Subcutaneous abdominal adipose tissue (tissue), 5 donors: Measurements from ENCODE around the gene TRPV3.
"Not testable (repeated sequence)": the region's sequence is repeated elsewhere in the genome, so short reads cannot be mapped to it uniquely, and the experiment has no call there.

Experiments used
- H3K27ac ChIP-seq: one replicate; pipeline ENCODE4 v1.7.0; 2013; ENCODE audit warnings: low read depth, mild to moderate bottlenecking, inconsistent platforms, low read length, moderate library complexity
- H3K27me3 ChIP-seq, 5 donors: one replicate each; pipeline ENCODE4 v1.7.0; 2013; ENCODE audit warnings: low read length in 5 of 5, inconsistent platforms in 1 of 5; ENCODE audit not compliant: control insufficient read depth in 5 of 5, insufficient read depth in 4 of 5
- H3K36me3 ChIP-seq, 5 donors: one replicate each; pipeline ENCODE4 v1.7.0; 2013; ENCODE audit warnings: low read length in 5 of 5; ENCODE audit not compliant: control insufficient read depth in 5 of 5, insufficient read depth in 5 of 5
- H3K4me1 ChIP-seq, 5 donors: one replicate each; pipeline ENCODE4 v1.7.0; 2013; ENCODE audit warnings: low read length in 5 of 5, mild to moderate bottlenecking in 3 of 5, moderate library complexity in 1 of 5; ENCODE audit not compliant: control insufficient read depth in 5 of 5, insufficient read depth in 5 of 5
- H3K4me3 ChIP-seq, 5 donors: one replicate each; pipeline ENCODE4 v1.7.0; 2013; ENCODE audit warnings: low read length in 5 of 5, low read depth in 1 of 5
- H3K9ac ChIP-seq, 5 donors: one replicate each; pipeline ENCODE4 v1.7.0; 2013; ENCODE audit warnings: low read length in 5 of 5, mild to moderate bottlenecking in 4 of 5, moderate library complexity in 3 of 5
- H3K9me3 ChIP-seq, 5 donors: one replicate each; pipeline ENCODE4 v1.7.0; 2013; ENCODE audit warnings: low read length in 5 of 5; ENCODE audit not compliant: control insufficient read depth in 5 of 5
- donor health status: healthy.
- donor health status: healthy.
- donor health status: healthy.
- donor health status: healthy.
- donor health status: healthy.

TRPV3 gene

GRCh38 chr17:3485481-3486068, 72.0 kb downstream of the TRPV3 start:
- H3K4me1 ChIP-seq: peaks cover 0 to 6% (median 2%) of the 10 kb centered on the region in 5 donors
- H3K9ac ChIP-seq: no peak overlapping the region
- no peaks in the 10 kb centered on the region for H3K9me3 ChIP-seq
- H3K27me3 ChIP-seq: no peaks in the 10 kb centered on the region
- H3K36me3 ChIP-seq: peaks cover 13 to 25% (median 16%) of the 10 kb centered on the region in 5 donors
- H3K27ac ChIP-seq: no peak overlapping the region
- no peak overlapping the region for H3K4me3 ChIP-seq

GRCh38 chr17:3482852-3483251, 74.8 kb downstream of the TRPV3 start:
- no peaks in the 10 kb centered on the region for H3K9me3 ChIP-seq
- no peak overlapping the region for H3K27ac ChIP-seq
- no peaks in the 10 kb centered on the region for H3K27me3 ChIP-seq
- peaks cover 6 to 12% (median 10%) of the 10 kb centered on the region in 5 donors for H3K36me3 ChIP-seq
- H3K9ac ChIP-seq: no peak overlapping the region
- peaks cover 0 to 6% (median 2%) of the 10 kb centered on the region in 5 donors for H3K4me1 ChIP-seq
- no peak overlapping the region for H3K4me3 ChIP-seq

GRCh38 chr17:3479988-3480387, 77.6 kb downstream of the TRPV3 start:
- Histone ChIP-seq H3K9ac (no peak overlapping the region), H3K4me1 (peaks cover 0 to 17% (median 12%) of the 10 kb centered on the region in 5 donors), H3K4me3 (no peak overlapping the region), H3K27ac (no peak overlapping the region), H3K36me3 (peaks cover 6 to 9% (median 7%) of the 10 kb centered on the region in 5 donors), H3K9me3 (no peaks in the 10 kb centered on the region), H3K27me3 (no peaks in the 10 kb centered on the region)

GRCh38 chr17:3475812-3476610, 81.6 kb downstream of the TRPV3 start, which contains the start of gene ASPA:
ASPA (plus strand) TSS chr17:3475997; CDS start chr17:3476160, 163 bp downstream.
- Histone ChIP-seq H3K36me3 (peaks cover 0 to 2% (median 0%) of the 10 kb centered on the region in 5 donors), H3K27me3 (no peaks in the 10 kb centered on the region), H3K9ac (peak within 1 kb of the TSS; percentile 52 to 97 (median 78)), H3K9me3 (no peaks in the 10 kb centered on the region), H3K27ac (peak within 1 kb of the TSS; percentile 98), H3K4me1 (peaks cover 3 to 31% (median 25%) of the 10 kb centered on the region in 5 donors), H3K4me3 (peak within 1 kb of the TSS; percentile 65 to 88 (median 75))

- Histone ChIP-seq H3K9ac (peak overlapping the region in 4 of 5 donors; percentile 62 to 86 (median 79)), H3K9me3 (no peaks in the 10 kb centered on the region), H3K4me3 (peak overlapping the region in 2 of 5 donors; percentile 19 to 83), H3K4me1 (peaks cover 3 to 31% (median 25%) of the 10 kb centered on the region in 5 donors), H3K27me3 (no peaks in the 10 kb centered on the region), H3K27ac (peak overlapping the region; percentile 98), H3K36me3 (peaks cover 0 to 2% (median 0%) of the 10 kb centered on the region in 5 donors)
Measured at GRCh38 chr17:3475251-3475685, 82.3 kb downstream of the TRPV3 start.

DNA sequence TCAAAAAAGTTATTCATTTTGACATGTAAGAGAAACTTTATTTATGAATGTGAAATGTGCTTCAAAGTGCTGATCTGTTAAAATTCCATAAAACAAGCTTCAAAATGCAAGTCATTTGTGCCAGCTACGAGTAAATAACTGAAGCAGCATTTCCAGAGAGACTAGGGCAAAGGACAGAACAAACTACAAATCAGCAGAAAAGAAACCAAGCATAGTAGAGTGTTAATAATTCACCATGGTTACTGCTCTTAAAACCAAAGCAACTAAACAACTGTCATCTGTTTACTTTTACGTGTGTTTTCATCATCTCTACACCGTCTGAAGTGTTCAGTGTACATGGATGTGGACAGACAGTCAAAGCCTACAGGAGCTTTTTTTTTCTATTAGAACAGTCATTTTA, 83.4 kb downstream of the TRPV3 start:
- H3K36me3 ChIP-seq: no peaks in the 10 kb centered on the region
- H3K9ac ChIP-seq: peak overlapping the region in 3 of 5 donors; percentile 56 to 86 (median 81)
- peaks cover 3 to 31% (median 25%) of the 10 kb centered on the region in 5 donors for H3K4me1 ChIP-seq
- no peaks in the 10 kb centered on the region for H3K27me3 ChIP-seq
- H3K4me3 ChIP-seq: peak overlapping the region in 1 of 5 donors; percentile 9
- peak overlapping the region; percentile 98 for H3K27ac ChIP-seq
- H3K9me3 ChIP-seq: no peaks in the 10 kb centered on the region

DNA sequence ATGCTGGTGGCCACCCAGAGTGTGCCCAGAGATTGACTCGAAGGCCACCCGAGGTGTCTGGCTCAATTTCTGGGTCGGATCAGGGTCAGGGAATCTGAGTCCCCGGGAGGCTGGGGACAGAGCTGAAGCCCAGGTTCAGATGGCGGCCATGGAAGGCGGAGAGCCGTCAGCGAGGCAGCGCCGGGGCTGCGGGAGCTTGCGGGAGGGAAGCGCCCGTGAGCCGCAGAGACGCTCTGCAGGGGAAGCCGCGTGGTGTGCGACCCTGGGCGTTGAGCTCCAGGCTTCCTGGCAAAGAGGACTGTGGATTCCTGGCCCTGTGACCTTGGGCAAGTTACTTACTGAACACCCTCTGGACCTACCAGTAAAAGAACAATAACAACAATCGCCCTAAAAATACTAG, 85.5 kb downstream of the TRPV3 start:
- no peak overlapping the region for H3K27ac ChIP-seq
- no peaks in the 10 kb centered on the region for H3K9me3 ChIP-seq
- peaks cover 3 to 28% (median 25%) of the 10 kb centered on the region in 5 donors for H3K4me1 ChIP-seq
- no peak overlapping the region for H3K4me3 ChIP-seq
- H3K27me3 ChIP-seq: no peaks in the 10 kb centered on the region
- H3K36me3 ChIP-seq: no peaks in the 10 kb centered on the region
- no peak overlapping the region for H3K9ac ChIP-seq

DNA sequence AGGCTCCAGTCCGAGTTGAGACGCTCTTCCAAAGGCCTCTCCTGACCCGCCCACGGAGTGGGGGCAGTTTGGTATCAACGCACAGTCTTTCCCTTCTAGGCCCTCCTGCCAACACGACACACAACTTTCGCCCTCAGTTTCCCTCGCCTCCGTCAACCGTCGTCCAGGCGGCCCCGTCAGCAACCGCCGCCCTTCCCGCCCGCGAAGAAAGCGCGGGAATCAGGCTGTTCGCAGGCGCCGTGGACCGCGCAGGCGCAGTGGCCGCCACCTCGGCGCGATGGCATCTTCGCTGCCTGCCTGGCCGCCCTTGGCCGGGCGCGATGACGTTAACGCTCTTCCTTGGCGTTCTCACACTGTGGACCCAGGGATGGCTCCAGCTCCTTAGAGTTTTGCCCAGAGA, 86.0 kb downstream of the TRPV3 start, which contains the start of gene SPATA22:
SPATA22 (minus strand) TSS at position 221 of the 400 bp plus-strand sequence. CDS start 2,494 bp downstream, outside the sequence.
- H3K27me3 ChIP-seq: no peaks in the 10 kb centered on the region
- H3K4me1 ChIP-seq: peaks cover 3 to 28% (median 25%) of the 10 kb centered on the region in 5 donors
- H3K9me3 ChIP-seq: no peaks in the 10 kb centered on the region
- no peak within 1 kb of the TSS for H3K4me3 ChIP-seq
- no peaks in the 10 kb centered on the region for H3K36me3 ChIP-seq
- H3K9ac ChIP-seq: no peak within 1 kb of the TSS
- H3K27ac ChIP-seq: no peak within 1 kb of the TSS

GRCh38 chr17:3469529-3469928, 88.1 kb downstream of the TRPV3 start:
- H3K27ac ChIP-seq: no peak overlapping the region

GRCh38 chr17:3466355-3466754, 91.3 kb downstream of the TRPV3 start:
- H3K4me3 ChIP-seq, H3K36me3 ChIP-seq, H3K4me1 ChIP-seq, H3K9ac ChIP-seq, H3K27ac ChIP-seq, H3K27me3 ChIP-seq, H3K9me3 ChIP-seq: not testable (repeated sequence)

More at GRCh38 chr17:3469529-3469928, 88.1 kb downstream of the TRPV3 start:
- H3K4me1 ChIP-seq: peaks cover 0 to 10% (median 9%) of the 10 kb centered on the region in 5 donors
- no peak overlapping the region for H3K4me3 ChIP-seq
- no peaks in the 10 kb centered on the region for H3K9me3 ChIP-seq
- H3K36me3 ChIP-seq: no peaks in the 10 kb centered on the region
- no peak overlapping the region for H3K9ac ChIP-seq
- H3K27me3 ChIP-seq: no peaks in the 10 kb centered on the region
